Erythroblast (primary cell): Measurements from ENCODE around the gene FAM151B.

Source experiments
- DNase-seq, 2 experiments: peaks; one replicate each; lab custom pipeline; 2025; lab: John Stamatoyannopoulos, UW
- GATA1 ChIP-seq: IDR thresholded peaks from 2 replicates; pipeline ENCODE4 v1.6.1; 2011; ENCODE audit warnings: low read depth, mild to moderate bottlenecking, control low read depth, low read length, moderate library complexity
- POLR2A ChIP-seq: IDR thresholded peaks from 2 replicates; pipeline ENCODE4 v1.6.1; 2011; ENCODE audit warnings: mild to moderate bottlenecking, low read length

FAM151B gene

DNA sequence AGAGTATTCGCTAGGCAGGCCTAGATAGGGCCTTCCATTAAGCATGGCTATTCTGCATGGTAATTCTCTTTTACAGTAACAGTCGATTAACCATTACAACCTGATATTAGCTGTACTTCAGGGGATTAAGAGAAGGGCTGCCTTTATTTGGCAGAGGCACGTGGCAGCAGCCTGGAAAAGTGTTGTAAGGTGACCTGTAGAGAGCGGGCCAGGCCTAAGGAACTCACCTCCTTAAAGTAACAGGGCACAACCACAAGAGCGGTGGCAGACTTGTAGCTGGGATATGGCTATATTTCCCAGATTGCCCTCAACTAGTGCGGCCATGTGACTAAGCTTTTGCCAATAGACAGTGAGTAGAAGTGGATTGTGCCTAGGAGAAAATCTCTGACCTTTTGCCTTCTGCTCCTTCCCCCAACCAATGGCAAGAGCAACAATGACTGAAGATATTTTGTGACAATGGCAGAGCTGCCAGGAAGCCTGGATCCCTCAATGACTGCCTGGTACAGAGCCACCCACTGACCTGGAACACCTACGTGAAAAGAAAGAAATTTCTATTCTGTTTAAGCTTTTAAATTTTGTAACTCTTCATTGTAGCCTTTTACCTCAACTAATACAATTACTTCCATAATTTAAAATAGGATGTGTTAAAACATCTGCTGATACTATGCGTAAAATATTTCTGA is 101.1 kb downstream of the FAM151B start:
- TF ChIP-seq POLR2A, result no peak
- TF ChIP-seq GATA1, result no peak
- no peak for DNase-seq

DNA sequence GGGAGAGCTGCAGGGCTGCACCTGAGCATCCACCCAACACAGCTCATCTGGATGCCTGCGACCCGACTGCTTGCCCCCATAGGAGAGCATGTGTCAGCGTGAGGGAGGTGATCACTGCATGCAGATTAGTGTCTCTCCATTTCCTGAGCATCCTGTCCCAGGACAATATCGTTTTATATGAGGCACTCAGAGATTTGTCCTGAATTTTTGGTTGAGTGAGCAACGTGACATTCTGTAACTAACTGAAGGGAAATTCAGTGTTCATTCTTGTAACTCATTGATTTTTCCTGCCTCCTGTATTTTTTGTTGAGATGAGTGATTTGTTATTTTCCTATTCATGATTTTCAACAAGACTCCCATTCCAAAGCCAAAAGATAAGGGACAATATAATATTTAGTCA is 102.9 kb downstream of the FAM151B start:
- DNase-seq, result no peak
- TF ChIP-seq GATA1, result no peak
- no peak for TF ChIP-seq POLR2A

DNA sequence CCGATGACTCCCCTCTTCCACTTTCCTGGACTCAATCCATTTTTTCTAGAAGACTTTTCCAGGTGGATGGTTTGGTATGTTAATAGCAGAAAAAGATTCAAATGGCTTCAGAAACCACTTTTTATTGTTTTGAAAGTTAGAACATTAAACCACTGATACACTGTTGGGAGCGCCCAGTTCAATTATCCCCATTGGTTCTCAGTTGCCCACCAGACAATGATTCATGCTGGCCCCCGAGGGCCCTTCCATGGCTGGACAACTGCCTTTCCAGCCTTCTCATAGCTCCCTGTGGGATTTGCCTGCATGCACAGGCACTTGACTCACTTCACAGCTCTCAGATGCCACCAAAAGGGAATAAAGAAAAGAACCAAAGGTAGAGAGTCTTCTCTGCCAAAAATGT is 103.5 kb downstream of the FAM151B start:
- no peak for TF ChIP-seq GATA1
- no peak for TF ChIP-seq POLR2A
- no peak for DNase-seq

DNA sequence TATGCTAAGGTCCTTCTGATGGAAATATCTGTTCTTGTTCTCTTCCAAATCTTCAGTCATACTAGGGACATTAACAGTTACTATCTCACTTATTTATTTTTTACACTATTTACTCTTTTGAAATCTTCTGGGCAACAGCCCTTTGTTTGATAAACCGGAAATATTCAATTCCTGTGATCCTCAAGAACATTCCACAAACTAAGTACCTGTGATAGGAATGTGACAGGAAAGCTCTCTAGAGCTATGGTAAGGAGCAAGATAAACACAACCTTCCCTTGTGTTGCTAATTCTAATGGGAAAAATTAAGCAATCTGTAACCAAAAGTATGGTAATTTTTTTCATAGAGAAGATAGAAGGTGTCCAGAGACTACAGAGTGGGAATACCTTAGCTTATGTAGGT is 104.2 kb downstream of the FAM151B start:
- DNase-seq, result no peak
- TF ChIP-seq POLR2A, result no peak
- TF ChIP-seq GATA1, result no peak
